Aorta (tissue), 5 donors: Measurements from ENCODE around the gene NCBP3. TPM values are rescaled to one million over a fixed set of nuclear protein-coding genes. Genes with fewer than 3 reads are reported as not detected.

ENCODE experiments used
- ATAC-seq: fragments of 200-7000 bp; cut with Tn5 transposase; one replicate; pipeline ENCODE4 v1.9.1; 2022; ENCODE audit warnings: moderate library complexity; ENCODE audit not compliant: low FRiP score
- DNase-seq, 2 donors: peaks; one replicate each; pipeline ENCODE4 v3.0.0-alpha.2; 2020
- H3K27ac ChIP-seq, 2 donors: one replicate each; pipeline ENCODE4 v1.5.1; 2013; ENCODE audit warnings: low read length in 2 of 2, mild to moderate bottlenecking in 2 of 2, moderate library complexity in 2 of 2, control low read depth in 1 of 2, inconsistent platforms in 1 of 2, low read depth in 1 of 2
- H3K27me3 ChIP-seq, 2 donors: one replicate each; pipeline ENCODE4 v1.6.1; 2013; ENCODE audit warnings: control low read depth in 1 of 2, low read length in 1 of 2, mild to moderate bottlenecking in 1 of 2, moderate library complexity in 1 of 2; ENCODE audit not compliant: insufficient read depth in 2 of 2, control insufficient read depth in 1 of 2
- H3K36me3 ChIP-seq, 2 donors: one replicate each; pipeline ENCODE4 v1.6.1; 2013; ENCODE audit warnings: control low read depth in 1 of 2, low read length in 1 of 2, mild to moderate bottlenecking in 1 of 2; ENCODE audit not compliant: insufficient read depth in 2 of 2, control insufficient read depth in 1 of 2
- H3K4me1 ChIP-seq, 2 donors: one replicate each; pipeline ENCODE4 v1.6.1; 2013; ENCODE audit warnings: low read length in 2 of 2, control low read depth in 1 of 2, mild to moderate bottlenecking in 1 of 2, moderate library complexity in 1 of 2; ENCODE audit not compliant: insufficient read depth in 2 of 2, control insufficient read depth in 1 of 2
- H3K4me3 ChIP-seq, 2 donors: one replicate each; pipeline ENCODE4 v1.5.1; 2013; ENCODE audit warnings: low read length in 2 of 2, control low read depth in 1 of 2, mild to moderate bottlenecking in 1 of 2
- H3K9me3 ChIP-seq: one replicate; pipeline ENCODE4 v1.6.1; 2013; ENCODE audit warnings: mild to moderate bottlenecking, low read length; ENCODE audit not compliant: control insufficient read depth
- WGBS, 2 donors: extraction: QIAGEN DNeasy Blood & Tissue Kit; methylation state at CpG; one replicate each; pipeline ENCODE4 v1.1.7; 2013; 5-methylcytosine and 5-hydroxymethylcytosine counted together
- intact Hi-C, 2 donors: fragments of 100-400 bp; cut with DNase I; formaldehyde crosslinking; loops; one replicate each; pipeline versions ENCODE4 v1.14.2 to v1.15.0; 2022
- polyA plus RNA-seq, 2 donors: library from polyadenylated mRNA; stranded (reverse); fragments of 200-250 nt; gene quantifications; one replicate each; pipeline ENCODE4 v1.2.3, GENCODE V29; 2013
- total RNA-seq, 2 donors: library from RNA; stranded (reverse); fragmentation: NEBNext Ultra II Directional; extraction: Animal tissue kit (Norgen Biotek cat#: 25700); gene quantifications; one replicate each; pipeline ENCODE4 v1.2.1, GENCODE V29; 2021
- donor health status: healthy with polysubstance abuse.
- donor health status: Bipolar disorder and iron deficiency.
- donor health status: DM: no; HTN: no; CAD: no.
- donor health status: DM: no; HTN: no; CAD: no.
- donor health status: DM: yes; HTN: yes; CAD: no.

Gene NCBP3
- total and polyA plus RNA-seq, 4 donors: 6.5 to 36.9 (median 23.6) TPM

DNA sequence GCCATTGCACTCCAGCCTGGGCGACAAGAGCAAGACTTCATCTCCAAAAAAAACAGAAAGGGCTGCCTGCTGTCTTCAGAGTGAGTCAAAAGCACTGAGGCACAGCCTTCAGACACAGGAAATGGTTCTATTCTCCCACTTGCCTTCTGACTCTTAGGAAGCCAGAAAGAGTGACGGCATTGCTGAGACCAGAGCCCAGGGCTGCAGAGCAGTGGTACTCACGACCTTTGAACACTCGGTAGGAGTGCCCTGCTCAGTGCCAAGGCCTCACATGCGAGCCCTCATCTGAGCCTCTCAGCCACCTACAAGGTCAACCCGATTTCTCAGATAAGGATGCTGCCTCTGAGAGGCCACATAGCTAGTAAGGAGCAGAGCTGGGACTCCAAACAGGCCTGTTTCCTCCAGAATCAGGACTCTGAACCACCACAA lies 41.5 kb downstream of the NCBP3 start:
- Histone ChIP-seq H3K36me3 (peaks cover 0 to 4% of the 10 kb centered on the region in 2 donors), H3K4me3 (no peak overlapping the region), H3K27me3 (no peaks in the 10 kb centered on the region), H3K9me3 (no peaks in the 10 kb centered on the region), H3K4me1 (no peaks in the 10 kb centered on the region), H3K27ac (no peak overlapping the region)
- 57 to 59% methylated on average over 6 of the region's 6 CpGs for WGBS, 2 donors
- intact Hi-C loops: no loop called here
- no peak for ATAC-seq
- DNase-seq: peak in 1 of 2 donors; percentile 40

DNA sequence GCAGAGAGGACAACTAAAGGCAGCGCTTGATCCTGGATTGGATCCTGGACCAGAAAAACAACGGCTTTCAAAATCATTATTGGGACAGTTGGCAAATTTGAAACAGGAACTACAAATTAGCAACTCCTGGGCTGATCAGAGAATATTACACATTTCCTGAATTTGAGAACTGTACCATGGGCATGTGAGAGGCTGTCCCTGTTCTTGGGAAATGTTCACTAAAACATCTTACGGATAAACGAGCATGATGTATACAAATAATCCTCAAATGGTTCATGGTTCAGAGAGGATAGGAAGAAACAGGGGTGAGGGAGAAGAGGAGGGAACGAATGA lies 42.8 kb downstream of the NCBP3 start:
- peaks cover 0 to 4% of the 10 kb centered on the region in 2 donors for H3K36me3 ChIP-seq
- no peaks in the 10 kb centered on the region for H3K27me3 ChIP-seq
- H3K4me1 ChIP-seq: no peaks in the 10 kb centered on the region
- 90 to 91% methylated on average over 5 of the region's 5 CpGs for WGBS, 2 donors
- intact Hi-C loops: no loop called here
- no peak overlapping the region for H3K4me3 ChIP-seq
- ATAC-seq (no peak), DNase-seq (no peak)
- no peaks in the 10 kb centered on the region for H3K9me3 ChIP-seq
- H3K27ac ChIP-seq: no peak overlapping the region

DNA sequence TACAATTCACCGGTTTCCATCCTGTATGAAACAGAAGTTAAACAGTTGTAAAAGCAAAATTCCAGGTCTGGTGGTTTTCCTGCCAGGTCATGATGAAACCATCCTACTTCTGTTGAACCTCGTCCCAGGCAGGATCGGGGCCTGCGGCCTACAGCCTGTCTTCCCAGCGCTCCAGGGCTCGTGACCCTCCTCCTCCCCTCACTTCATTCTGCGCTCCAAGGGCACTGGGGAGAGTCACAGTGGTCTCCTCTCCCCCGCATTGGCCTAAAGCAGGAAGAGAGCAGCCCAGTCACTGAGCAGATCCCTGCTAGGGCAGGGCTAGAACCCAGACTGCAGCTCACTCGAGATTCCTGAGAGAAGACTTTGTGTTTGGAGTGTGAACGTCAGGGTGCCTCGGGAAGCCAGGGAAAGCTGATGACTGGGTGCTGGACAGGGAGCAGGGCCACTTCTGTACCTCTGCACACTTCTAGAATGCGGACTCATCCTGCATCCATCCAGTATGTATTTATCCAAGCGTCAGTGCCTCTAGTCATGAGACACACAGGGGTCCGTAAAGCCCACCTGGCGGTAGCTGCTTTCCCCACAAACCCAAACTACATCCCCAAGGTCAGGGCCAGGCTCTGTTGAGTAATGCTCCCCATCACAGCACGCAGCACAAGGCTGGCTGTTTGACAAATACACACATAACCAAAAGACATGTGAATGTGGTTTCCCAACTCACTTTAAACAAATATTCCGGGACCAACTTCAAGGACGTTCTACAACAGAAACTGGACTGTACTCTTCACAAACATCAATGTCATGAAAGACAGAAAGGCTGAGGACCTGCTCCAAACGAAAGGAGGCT lies 43.4 kb downstream of the NCBP3 start:
- ATAC-seq (peak; percentile 59), DNase-seq (peak in 1 of 2 donors; percentile 61)
- Histone ChIP-seq H3K27me3 (no peaks in the 10 kb centered on the region), H3K36me3 (peaks cover 0 to 4% of the 10 kb centered on the region in 2 donors), H3K4me3 (no peak overlapping the region), H3K27ac (no peak overlapping the region), H3K4me1 (no peaks in the 10 kb centered on the region), H3K9me3 (no peaks in the 10 kb centered on the region)
- intact Hi-C loops: no loop called here
- 74 to 78% methylated on average over 19 of the region's 19 CpGs for WGBS, 2 donors

DNA sequence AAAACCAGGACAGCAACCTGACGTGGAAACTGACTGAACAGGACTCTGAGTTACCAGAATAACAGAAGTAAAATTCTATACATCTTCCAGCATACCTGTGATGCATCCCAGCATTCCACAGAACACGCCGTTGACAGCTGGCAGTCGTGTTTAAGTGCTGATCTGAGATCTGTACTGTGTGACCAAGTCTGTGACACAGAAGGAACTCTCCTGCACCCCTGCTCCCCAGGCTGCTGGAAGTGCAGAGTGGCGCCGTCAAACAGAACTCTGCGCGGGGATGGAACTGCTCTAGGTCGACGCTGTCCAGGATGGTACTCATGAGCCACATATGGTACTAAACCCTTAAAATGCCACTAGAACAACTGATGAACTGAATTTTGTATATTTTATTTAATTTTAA lies 44.3 kb downstream of the NCBP3 start:
- intact Hi-C loops: no loop called here
- H3K4me1 ChIP-seq: no peaks in the 10 kb centered on the region
- H3K27ac ChIP-seq: no peak overlapping the region
- ATAC-seq: no peak
- no peak overlapping the region for H3K4me3 ChIP-seq
- no peaks in the 10 kb centered on the region for H3K27me3 ChIP-seq
- 90 to 92% methylated on average over 10 of the region's 10 CpGs for WGBS, 2 donors
- no peaks in the 10 kb centered on the region for H3K9me3 ChIP-seq
- peak in 1 of 2 donors; percentile 24 for DNase-seq
- no peaks in the 10 kb centered on the region for H3K36me3 ChIP-seq

DNA sequence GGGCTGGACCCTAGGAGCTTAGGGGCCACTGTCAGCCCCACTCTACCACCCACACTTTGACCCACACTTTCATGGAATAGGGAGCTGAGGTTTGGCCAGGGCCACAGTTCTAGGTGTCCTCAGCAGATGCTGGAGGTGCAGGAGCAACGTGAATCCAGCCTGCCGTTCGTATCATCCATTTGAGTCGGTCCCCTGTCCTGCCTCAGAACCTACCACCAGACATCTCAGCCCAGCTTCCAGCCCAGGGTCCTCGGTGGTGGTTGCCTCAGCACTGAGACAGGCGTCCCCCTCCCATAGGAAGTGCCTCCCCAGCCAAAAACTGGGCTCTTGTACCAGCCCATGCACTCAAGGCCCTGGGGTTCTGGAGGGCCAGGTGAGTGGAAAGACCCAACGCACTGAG lies 44.7 kb downstream of the NCBP3 start:
- H3K36me3 ChIP-seq: no peaks in the 10 kb centered on the region
- H3K4me1 ChIP-seq: no peaks in the 10 kb centered on the region
- intact Hi-C loops: no loop called here
- peak in 1 of 2 donors; percentile 53 for DNase-seq
- no peak overlapping the region for H3K4me3 ChIP-seq
- no peak overlapping the region for H3K27ac ChIP-seq
- H3K27me3 ChIP-seq: no peaks in the 10 kb centered on the region
- 81 to 84% methylated on average over 7 of the region's 7 CpGs for WGBS, 2 donors
- H3K9me3 ChIP-seq: no peaks in the 10 kb centered on the region
- ATAC-seq: no peak

DNA sequence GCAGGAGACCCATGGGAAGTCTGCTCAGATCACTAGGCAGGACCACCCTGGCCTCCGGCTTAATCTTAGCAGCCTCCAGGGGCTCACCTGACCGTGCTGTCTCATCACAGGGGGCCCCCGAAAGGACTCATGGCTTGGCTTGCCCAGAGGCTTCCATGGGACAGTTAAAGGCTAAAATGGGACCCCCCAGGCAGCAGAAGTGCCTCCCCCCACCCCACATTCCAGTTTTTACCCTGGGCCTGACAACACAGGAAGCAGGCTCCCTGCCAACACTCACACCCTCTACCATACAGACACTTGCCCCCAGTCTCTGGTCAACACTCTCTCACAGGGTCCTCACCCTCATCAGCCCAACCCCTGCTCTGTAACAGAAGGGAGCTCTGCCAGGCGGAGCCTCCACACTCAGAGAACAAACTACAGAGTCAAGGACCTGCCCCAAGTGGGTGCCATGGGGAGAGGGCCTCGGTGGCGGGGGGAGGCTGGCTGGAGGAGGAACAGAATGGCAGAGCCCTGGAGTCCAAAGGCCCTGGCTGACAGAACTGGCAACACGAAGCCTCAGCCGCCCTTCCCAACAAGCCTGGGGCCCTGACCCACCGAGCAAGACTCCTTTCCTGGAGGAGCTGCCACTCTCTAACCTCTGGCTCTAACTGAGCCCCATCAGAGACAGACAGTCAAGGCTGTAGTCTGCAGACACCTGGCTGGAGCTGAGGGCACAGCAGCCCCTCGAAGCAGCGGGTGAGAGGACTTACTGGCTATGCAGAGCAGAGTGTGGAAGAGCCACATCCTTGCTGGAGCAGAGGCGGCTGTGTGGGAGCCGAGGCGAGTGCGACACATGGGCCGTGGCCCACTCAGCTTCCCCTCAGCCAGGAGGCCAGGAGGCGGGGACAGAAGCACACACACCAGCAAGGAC lies 45.4 kb downstream of the NCBP3 start, which contains the start of gene ITGAE:
Gene ITGAE, minus strand, starts transcription at position 827 of the 910 bp plus-strand sequence. Its CDS starts 44 bp downstream, at position 783.
- Histone ChIP-seq H3K36me3 (no peaks in the 10 kb centered on the region), H3K27ac (no peak within 1 kb of the TSS), H3K27me3 (no peaks in the 10 kb centered on the region), H3K9me3 (no peaks in the 10 kb centered on the region), H3K4me3 (no peak within 1 kb of the TSS), H3K4me1 (no peaks in the 10 kb centered on the region)
- ATAC-seq (no peak), DNase-seq (peak in 1 of 2 donors; percentile 64)
- WGBS, 2 donors: 72 to 78% methylated on average over 17 of the region's 17 CpGs
- intact Hi-C loops: no loop called here

DNA sequence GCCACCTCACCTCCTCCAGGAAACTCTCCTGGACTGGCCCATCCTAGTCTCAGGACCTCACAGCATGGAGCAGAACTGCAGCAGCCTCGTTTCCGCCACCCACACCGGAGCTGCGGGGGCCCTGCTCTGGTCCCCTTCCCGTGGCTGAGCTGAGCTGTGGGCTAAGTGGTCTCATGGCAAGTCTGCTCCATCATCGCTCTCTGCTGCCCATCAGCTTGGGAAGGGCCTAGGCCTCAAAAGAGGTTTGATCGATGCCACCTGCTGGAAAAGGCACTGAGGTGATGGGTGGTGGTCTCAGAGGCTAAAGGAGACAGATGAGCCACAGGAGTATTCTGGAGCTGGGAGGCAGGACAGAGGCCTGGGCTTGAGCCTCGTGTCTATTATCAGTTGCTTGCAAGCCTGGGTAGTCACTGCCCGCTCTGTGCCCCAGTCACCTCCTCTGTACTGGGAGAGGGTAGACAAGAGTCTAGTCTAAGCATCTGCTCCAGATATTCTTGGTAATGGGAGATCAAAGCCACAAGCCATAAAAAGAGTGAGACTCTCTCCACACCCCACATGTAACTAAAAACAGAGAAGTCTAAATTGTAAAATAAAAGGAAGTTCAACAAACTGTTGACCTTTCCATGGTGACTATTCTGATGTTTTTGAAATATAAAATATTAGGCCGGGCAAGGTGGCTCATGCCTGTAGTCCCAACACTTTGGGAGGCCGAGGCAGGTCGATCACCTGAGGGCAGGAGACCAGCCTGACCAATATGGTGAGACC lies 46.7 kb downstream of the NCBP3 start:
- intact Hi-C loops: no loop called here
- Histone ChIP-seq H3K27ac (no peak overlapping the region), H3K27me3 (no peaks in the 10 kb centered on the region), H3K4me1 (no peaks in the 10 kb centered on the region), H3K4me3 (no peak overlapping the region), H3K36me3 (no peaks in the 10 kb centered on the region), H3K9me3 (no peaks in the 10 kb centered on the region)
- ATAC-seq (no peak), DNase-seq (peak in 1 of 2 donors; percentile 51)
- WGBS, 2 donors: 85 to 89% methylated on average over 12 of the region's 12 CpGs
